OCI-LY1 (cell line): ENCODE measurements around the gene ADCY7.

Source experiments
- H2AFZ ChIP-seq: fragments of 200-600 bp; sonication (generic), shearing (Covaris generic); 2 replicates; pipeline ENCODE4 v1.6.0; 2014; ENCODE audit warnings: antibody characterized with exemption, mild to moderate bottlenecking, low read length
- H3F3A ChIP-seq: fragments of 200-600 bp; sonication (generic), shearing (Covaris generic); 2 replicates; pipeline ENCODE4 v1.6.0; 2014; ENCODE audit warnings: mild to moderate bottlenecking, antibody characterized with exemption, low read length, moderate library complexity; ENCODE audit not compliant: insufficient read depth
- H3K27ac ChIP-seq: fragments of 200-600 bp; sonication (generic); 2 replicates; pipeline ENCODE4 v1.5.1; 2014; ENCODE audit warnings: low read length, mixed run types, mild to moderate bottlenecking, low read depth; ENCODE audit not compliant: poor library complexity, severe bottlenecking
- H3K27me3 ChIP-seq: fragments of 200-600 bp; sonication (generic); 2 replicates; pipeline ENCODE4 v1.6.0; 2014; ENCODE audit warnings: antibody characterized with exemption, mild to moderate bottlenecking, low read length, moderate library complexity; ENCODE audit not compliant: insufficient read depth
- H3K36me3 ChIP-seq: fragments of 200-600 bp; sonication (generic); 2 replicates; pipeline ENCODE4 v1.6.1; 2014; ENCODE audit warnings: mild to moderate bottlenecking, antibody characterized with exemption, low read length, moderate library complexity, mixed read lengths; ENCODE audit not compliant: insufficient read depth
- H3K4me1 ChIP-seq: fragments of 200-600 bp; sonication (generic); 2 replicates; pipeline ENCODE4 v1.5.1; 2014; ENCODE audit warnings: mild to moderate bottlenecking, low read length, moderate library complexity; ENCODE audit not compliant: insufficient read depth, severe bottlenecking
- H3K4me2 ChIP-seq: fragments of 200-600 bp; sonication (generic), shearing (Covaris generic); 2 replicates; pipeline ENCODE4 v1.6.1; 2014; ENCODE audit warnings: low read length
- H3K4me3 ChIP-seq: fragments of 200-600 bp; sonication (generic); 2 replicates; pipeline ENCODE4 v1.5.1; 2014; ENCODE audit warnings: low read length, low read depth, mild to moderate bottlenecking, mixed read lengths; ENCODE audit not compliant: poor library complexity, severe bottlenecking
- H3K79me2 ChIP-seq: fragments of 200-600 bp; shearing (Covaris generic); 2 replicates; pipeline ENCODE4 v1.6.1; 2016; ENCODE audit warnings: mixed run types, low read length, mixed read lengths; ENCODE audit not compliant: insufficient read depth
- H3K9ac ChIP-seq: fragments of 200-600 bp; sonication (generic), shearing (Covaris generic); 2 replicates; pipeline ENCODE4 v1.6.1; 2014; ENCODE audit warnings: mild to moderate bottlenecking, low read length, mixed read lengths
- H3K9me2 ChIP-seq: fragments of 200-600 bp; sonication (generic), shearing (Covaris generic); 2 replicates; pipeline ENCODE4 v1.6.1; 2014; ENCODE audit warnings: low read depth, mild to moderate bottlenecking, low read length, mixed read lengths
- H3K9me3 ChIP-seq: fragments of 200-600 bp; shearing (Covaris generic); 2 replicates; pipeline ENCODE4 v1.6.1; 2014; ENCODE audit warnings: low read length, mixed read lengths
- H4K20me1 ChIP-seq: fragments of 200-600 bp; sonication (generic), shearing (Covaris generic); 2 replicates; pipeline ENCODE4 v1.6.0; 2016; ENCODE audit warnings: mild to moderate bottlenecking, low read length; ENCODE audit not compliant: insufficient read depth
- CTCF ChIP-seq: fragments of 200-600 bp; sonication (generic), shearing (Covaris generic); IDR thresholded peaks from 2 replicates; pipeline ENCODE4 v1.5.1; 2017; ENCODE audit warnings: mild to moderate bottlenecking, antibody characterized with exemption, low read length, moderate library complexity, mixed read lengths
- EZH2 ChIP-seq: fragments of 200-600 bp; sonication (generic), shearing (Covaris generic); IDR thresholded peaks from 2 replicates; pipeline ENCODE4 v1.8.0; 2017; ENCODE audit warnings: borderline replicate concordance, mixed run types, mild to moderate bottlenecking, antibody characterized with exemption, low read length, moderate library complexity, mixed read lengths

The ADCY7 gene

GRCh38 chr16:50247123-50247905 lies 19.0 kb upstream of the ADCY7 start:
- Histone ChIP-seq H4K20me1 (no peaks in the 10 kb centered on the region), H3K9ac (no peak overlapping the region), H2AFZ (no peak overlapping the region), H3K79me2 (no peaks in the 10 kb centered on the region), H3F3A (no peaks in the 10 kb centered on the region), H3K4me2 (no peak overlapping the region), H3K36me3 (no peaks in the 10 kb centered on the region), H3K27me3 (peaks cover 6% of the 10 kb centered on the region; the same call in 1 of the 2 replicates), H3K9me2 (no peaks in the 10 kb centered on the region), H3K27ac (no peak overlapping the region), H3K4me3 (no peak overlapping the region), H3K4me1 (peaks cover 17% of the 10 kb centered on the region), H3K9me3 (no peaks in the 10 kb centered on the region)
- TF ChIP-seq EZH2 (no peak), CTCF (no peak)

GRCh38 chr16:50247906-50248608 lies 18.3 kb upstream of the ADCY7 start:
- Histone ChIP-seq H3K4me2 (no peak overlapping the region), H4K20me1 (no peaks in the 10 kb centered on the region), H3K9me3 (no peaks in the 10 kb centered on the region), H3K79me2 (no peaks in the 10 kb centered on the region), H3K27me3 (peaks cover 6% of the 10 kb centered on the region; the same call in 1 of the 2 replicates), H3K27ac (no peak overlapping the region), H3K4me1 (peaks cover 17% of the 10 kb centered on the region), H2AFZ (no peak overlapping the region), H3K36me3 (no peaks in the 10 kb centered on the region), H3F3A (no peaks in the 10 kb centered on the region), H3K9me2 (no peaks in the 10 kb centered on the region), H3K4me3 (no peak overlapping the region), H3K9ac (no peak overlapping the region)
- TF ChIP-seq EZH2 (no peak), CTCF (no peak)

- H3K4me2 ChIP-seq, result no peak overlapping the region
- H3K27ac ChIP-seq, result no peak overlapping the region
- H3K79me2 ChIP-seq, result no peaks in the 10 kb centered on the region
- no peak overlapping the region for H3K4me3 ChIP-seq
- peaks cover 6% of the 10 kb centered on the region; the same call in 1 of the 2 replicates for H3K27me3 ChIP-seq
- no peaks in the 10 kb centered on the region for H3F3A ChIP-seq
- H3K9me2 ChIP-seq, result no peaks in the 10 kb centered on the region
- no peak overlapping the region for H3K9ac ChIP-seq
- no peak overlapping the region for H2AFZ ChIP-seq
- no peaks in the 10 kb centered on the region for H3K9me3 ChIP-seq
- no peaks in the 10 kb centered on the region for H3K36me3 ChIP-seq
- TF ChIP-seq CTCF (no peak), EZH2 (no peak)
- H3K4me1 ChIP-seq, result peaks cover 17% of the 10 kb centered on the region
- no peaks in the 10 kb centered on the region for H4K20me1 ChIP-seq
Observed at GRCh38 chr16:50248845-50249244, 17.5 kb upstream of the ADCY7 start.
